GM21529 (cell line): ENCODE data around the gene OR52B4.
A peak's percentile ranks its signal among the peaks of the same experiment; 100 is the strongest.
"Not testable (repeated sequence)": the region's sequence is repeated elsewhere in the genome, so short reads cannot be mapped to it uniquely, and the experiment has no call there.

Experiments used
- ATAC-seq: cut with Tn5 transposase; IDR thresholded peaks from one replicate; pipeline ENCODE4 v1.9.1; 2021; ENCODE audit not compliant: unreplicated experiment

OR52B4 gene

DNA sequence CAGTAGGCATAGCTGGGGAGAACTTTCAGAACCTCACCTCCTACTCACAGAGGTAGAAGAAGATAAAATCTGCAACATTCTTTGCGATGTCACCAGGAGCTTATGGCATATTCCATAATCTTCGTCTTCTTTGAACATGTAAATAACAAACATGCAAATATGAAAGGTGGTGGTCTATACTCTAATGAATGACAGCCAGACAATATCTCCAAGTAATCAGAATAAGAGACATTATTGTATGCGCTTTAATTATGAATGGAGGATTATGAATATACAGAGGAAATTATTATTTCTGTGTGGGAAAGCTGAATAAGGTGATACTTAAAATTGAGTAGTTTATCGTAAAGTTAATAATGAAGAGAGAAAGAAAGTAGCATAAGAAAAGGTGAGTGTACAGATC, at the start of gene OR52B4:
Gene OR52B4, minus strand, starts transcription at position 101 of the 400 bp plus-strand sequence. Its CDS starts 91 bp downstream, at position 10.
- ATAC-seq = no peak

DNA sequence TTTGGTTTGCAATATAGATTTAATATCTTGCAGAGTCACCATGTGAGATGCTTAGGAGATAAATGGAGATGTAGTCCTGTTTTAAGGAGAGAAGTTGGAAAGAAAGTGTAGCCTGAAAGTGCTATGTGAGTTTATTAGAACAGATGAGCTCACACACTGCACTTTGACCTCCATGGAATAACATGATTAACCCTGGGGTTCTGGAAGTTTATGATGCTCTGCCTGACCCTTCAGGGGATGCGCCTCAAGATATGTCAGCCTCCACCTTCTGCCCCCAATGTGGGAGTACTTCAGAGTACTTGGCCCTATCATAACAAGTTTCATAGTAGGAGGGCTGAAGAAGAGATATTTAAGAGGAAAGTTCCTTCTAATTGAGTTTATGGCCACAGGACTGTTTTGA, 48.6 kb upstream of the OR52B4 start:
- no peak for ATAC-seq

DNA sequence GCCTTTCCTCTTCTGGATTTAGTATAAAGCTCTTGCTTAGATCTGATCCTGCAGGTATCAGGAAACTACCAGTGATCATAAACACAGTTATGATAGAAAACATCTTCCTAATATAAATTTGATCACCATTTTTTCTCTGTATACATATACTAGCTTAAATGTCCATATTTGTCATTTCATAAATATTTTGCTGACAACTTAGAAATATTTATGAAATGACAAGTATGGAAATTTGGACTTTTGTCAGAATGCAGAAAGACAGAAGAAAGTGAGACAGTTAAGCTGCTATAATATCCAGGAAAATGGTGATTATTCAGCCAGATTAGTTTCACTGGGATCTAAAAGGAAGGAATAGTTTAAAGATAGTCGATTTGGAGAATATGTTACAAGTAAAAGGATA, 48.1 kb upstream of the OR52B4 start:
- ATAC-seq = no peak

DNA sequence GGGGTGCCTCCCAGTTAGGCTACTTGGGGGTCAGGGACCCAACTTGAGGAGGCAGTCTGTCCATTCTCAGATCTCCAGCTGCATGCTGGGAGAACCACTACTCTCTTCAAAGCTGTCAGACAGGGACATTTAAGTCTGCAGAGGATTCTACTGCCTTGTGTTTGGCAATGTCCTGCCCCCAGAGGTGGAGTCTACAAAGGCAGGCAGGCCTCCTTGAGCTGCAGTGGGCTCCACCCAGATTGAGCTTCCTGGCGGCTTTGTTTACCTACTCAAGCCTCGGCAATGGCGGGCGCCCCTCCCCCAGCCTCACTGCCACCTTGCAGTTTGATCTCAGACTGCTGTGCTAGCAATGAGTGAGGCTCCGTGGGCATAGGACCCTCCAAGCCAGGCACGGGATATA, 38.0 kb upstream of the OR52B4 start:
- not testable (repeated sequence) for ATAC-seq

DNA sequence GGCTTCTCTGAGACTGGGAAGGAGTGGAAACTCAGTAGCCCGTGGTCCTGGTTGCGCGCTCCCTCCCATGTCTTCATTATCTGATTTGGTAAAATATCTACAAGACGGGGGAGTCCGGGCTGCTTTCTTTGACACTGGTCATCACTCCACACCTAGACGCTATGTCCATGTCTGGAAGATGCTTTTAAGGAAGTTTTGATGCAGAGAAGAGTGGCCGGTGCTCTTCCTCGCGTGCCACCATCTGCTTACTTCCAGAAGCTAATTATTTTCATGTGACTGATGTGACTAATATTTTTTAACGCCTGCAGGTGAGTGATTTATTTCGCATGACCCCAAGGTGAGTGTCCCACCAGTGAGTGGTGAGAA, 25.7 kb upstream of the OR52B4 start:
- peak; percentile 18 for ATAC-seq

DNA sequence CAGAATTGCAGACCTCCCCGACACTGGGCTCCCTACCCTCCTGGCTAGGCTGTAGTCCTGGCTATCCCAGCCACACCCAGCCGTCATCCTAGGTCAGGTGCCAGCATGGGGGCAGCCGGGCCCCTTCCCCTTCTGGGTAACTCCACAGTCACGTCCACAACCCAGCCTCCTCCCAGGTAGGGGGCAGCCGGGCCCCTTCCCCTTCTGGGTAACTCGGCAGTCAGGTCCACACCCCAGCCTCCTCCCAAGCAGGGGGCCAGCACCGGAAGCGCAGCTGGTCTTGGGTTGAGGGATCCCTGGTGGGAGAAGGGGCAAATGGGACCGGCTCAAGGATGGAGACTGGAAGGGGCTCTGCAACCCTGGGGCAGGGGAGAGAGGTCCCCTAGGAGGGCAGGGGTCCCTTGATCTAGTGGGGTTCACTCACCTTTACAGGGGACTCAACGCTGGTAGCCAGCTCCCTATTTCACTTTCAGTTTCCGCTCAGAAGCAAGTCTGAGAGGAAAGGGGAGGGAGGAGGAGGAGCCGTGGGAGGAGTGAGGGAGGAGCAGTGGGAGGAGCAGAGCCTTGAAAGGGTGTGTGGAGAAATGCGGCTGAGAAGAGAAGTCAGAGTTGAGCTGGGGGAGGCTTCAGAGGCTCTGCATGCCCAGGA, 25.1 kb upstream of the OR52B4 start, which contains the start of gene TRIM21:
Gene TRIM21, minus strand, starts transcription at position 494 of the 649 bp plus-strand sequence. CDS start 3,293 bp downstream, outside the sequence.
- ATAC-seq = peak; percentile 100

DNA sequence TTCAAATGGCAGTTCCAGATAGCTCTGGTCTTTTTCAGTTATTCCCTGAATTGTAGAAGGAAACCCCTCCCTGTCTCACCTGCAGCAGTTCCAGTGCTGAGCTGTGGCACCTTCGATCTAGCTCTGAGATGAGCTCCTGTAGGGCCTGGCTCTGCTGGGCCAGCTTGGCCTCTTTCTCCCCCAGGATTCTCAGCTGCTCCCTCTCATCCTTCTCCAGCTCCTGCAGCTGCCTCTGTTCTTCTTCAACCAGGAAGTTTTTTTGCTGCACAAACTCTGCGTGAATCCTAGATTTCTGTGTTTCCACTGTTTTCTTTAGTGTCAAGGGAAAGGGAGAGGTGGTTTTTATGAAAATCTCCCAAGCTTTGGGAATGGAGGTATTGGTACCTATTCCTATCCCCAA, 20.0 kb upstream of the OR52B4 start:
- ATAC-seq = no peak

DNA sequence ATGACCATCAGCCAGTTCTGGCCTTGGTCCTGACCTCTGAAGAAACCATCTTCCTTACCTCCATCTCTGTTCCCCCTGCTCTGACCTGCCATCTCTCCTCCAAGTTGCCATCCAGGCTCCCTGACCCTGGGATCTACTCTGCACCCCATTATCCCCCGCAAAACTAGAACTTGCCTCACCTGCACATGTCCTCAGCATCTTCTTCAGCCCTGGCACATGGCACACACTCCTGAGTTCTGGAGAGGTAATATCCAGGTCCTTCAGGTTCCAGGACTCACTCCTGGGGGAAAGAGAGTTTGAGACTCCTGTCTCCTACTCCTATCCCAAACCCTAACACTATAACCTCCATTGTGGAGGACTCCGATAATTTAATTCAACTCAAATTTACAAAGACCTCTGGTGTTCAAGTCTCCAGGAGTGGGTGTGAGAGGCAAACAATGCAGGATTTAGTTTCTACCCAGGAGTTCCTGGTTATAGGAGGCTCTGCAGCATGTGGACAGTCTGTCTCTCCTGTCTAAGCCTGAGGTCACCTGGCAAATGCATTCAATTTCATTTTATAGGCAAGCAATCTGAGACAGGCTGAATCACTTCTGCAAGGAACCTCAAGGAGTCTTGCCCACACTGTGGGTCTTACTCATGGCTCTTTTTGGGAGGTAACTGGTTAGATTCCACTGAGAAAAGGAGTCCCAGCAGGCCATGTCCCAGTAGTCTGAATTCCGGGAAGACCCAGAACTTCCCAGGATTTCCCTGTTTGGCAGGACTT, 18.0 kb upstream of the OR52B4 start:
- no peak for ATAC-seq

DNA sequence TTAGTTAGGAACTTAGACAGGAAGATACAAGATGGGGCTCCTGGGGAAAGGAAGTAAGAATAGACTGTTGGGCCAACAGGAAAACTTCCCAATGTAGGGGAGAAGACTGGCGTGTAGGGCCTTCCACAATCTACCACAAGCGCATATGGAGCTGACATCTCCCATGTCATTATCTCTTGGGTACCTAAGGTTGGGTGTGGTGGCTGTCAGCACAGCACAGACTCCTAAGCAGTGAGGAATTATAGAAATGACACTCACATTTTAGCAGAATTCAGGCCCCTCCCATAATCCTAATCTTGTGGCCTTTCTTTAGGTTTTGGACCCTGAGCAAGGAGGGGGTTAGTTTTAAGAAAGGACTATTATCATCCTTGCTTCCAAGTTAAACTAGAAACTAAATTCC, 13.7 kb upstream of the OR52B4 start:
- no peak for ATAC-seq

DNA sequence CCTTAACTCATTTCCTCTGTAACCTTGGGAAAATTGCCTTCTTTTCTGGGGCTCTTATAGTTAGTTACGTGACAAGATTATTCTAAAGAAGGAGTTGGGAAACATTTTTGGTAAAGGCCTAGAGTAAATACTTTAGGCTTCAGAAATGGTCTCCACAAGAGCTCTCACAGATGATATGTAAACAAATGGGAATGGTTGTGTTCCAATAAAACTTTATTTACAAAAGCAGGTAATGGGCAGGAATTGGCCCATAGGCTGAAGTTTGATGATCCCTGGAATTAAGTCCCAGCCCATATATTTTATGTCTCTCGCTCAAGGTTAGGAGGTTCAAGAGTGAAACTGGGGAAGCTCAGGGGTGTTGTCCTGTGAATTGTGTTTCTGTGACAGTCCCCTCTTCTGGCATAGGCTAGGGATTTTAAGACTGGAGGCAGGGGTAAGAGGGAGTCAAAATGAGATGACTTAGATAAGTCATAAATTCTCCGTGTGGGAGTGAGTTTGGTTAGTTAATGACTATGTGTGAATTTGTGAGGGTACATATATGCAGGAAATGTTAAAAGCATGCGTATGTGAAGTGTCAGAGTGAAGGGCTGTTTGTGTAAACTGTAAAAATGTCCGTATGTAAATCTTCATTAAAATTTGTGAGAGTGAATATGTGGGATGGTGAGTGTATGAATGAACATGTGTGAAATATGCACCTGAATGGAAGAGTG, 7.4 kb upstream of the OR52B4 start:
- no peak for ATAC-seq

DNA sequence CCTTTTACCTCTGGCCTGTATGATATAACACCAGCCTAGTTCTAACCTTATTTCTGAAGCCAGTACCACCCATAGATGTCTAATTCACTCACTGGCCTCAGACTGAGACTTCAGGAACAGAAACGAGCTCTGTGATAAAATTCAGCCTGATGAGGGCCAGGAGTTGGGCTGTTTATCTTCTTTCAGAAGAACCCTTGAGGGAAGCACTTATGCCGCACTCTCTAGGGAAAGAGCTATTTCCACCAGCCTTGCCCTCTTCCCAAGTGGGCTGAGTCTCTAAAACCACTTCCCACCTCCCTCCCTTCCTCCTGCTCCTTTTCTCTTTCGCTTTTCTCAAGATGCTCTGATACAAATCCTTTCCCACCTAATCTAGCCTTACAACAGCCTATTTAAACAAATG, 2.0 kb upstream of the OR52B4 start:
- no peak for ATAC-seq

DNA sequence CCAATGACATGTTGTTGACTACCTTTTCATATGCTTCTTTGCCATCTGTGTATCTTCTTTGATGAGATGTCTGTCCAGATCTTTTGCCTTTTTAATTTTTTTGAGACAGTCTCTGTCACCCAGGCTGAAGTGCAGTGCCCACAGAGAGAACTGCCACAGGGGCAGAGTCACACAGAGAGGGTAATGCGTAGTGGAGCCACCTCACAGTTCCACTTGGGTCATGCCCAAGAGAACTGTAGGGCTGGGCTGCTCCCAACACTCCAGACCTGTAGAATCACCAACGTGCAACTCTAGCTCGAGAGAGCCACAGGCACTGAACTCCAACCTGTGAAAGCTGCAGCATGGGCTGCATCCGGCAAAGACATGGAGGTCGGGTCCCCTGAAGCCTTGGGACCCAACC, 20.0 kb downstream of the OR52B4 start:
- ATAC-seq = not testable (repeated sequence)

DNA sequence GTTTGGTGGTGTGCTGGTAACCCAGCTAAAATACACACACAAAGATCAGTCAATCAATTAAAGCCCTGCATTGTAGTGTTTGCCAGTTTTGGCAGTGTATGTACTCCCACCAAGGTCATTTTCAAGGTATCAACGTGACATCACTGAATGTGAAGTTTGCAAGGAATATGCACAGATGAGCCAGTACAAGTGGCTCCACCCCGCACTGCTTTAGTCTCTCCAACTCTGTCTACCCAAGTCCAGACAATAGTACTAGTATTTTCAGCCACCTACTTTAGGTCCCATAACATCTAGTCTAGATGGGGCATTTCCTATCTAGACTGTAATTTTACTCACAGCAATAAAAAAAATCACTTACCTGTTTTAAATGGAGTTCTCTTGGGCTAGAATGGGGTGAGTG, 22.8 kb downstream of the OR52B4 start:
- not testable (repeated sequence) for ATAC-seq

DNA sequence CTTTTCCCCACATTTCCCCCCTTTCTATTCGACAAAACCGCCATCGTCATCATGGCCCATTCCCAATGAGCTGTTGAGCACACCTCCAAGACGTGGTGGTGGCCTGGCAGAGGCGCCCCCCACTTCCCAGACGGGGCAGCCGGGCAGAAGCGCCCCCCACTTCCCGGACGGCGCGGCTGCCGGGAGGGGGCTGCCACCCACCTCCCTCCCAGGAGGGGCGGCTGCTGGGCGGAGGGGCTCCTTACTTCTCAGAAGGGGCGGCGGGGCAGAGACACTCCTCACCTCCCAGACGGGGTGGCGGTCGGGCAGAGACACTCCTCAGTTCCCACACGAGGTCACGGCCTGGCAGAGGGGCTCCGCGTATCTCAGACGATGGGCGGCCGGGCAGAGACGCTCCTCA, 33.8 kb downstream of the OR52B4 start:
- ATAC-seq = not testable (repeated sequence)
